Karpas-422 (cell line): ENCODE data around the gene TM4SF4. TPM values are rescaled to one million over a fixed set of nuclear protein-coding genes. Genes with fewer than 3 reads are reported as not detected.
A peak's percentile ranks its signal among the peaks of the same experiment; 100 is the strongest.

Experiments used
- DNase-seq: peaks from one replicate; pipeline ENCODE4 v3.0.0-alpha.2; 2015
- H2AFZ ChIP-seq: fragments of 200-600 bp; sonication (generic); 2 replicates; pipeline ENCODE4 v1.6.1; 2014; ENCODE audit warnings: antibody characterized with exemption, low read length, mixed read lengths
- H3K27ac ChIP-seq: fragments of 200-600 bp; sonication (generic); 2 replicates; pipeline ENCODE4 v1.5.1; 2014; ENCODE audit warnings: mild to moderate bottlenecking, low read length, moderate library complexity
- H3K27me3 ChIP-seq: fragments of 200-600 bp; sonication (generic); 2 replicates; pipeline ENCODE4 v1.6.1; 2014; ENCODE audit warnings: low read length, mixed read lengths
- H3K36me3 ChIP-seq: fragments of 200-600 bp; sonication (generic); 2 replicates; pipeline ENCODE4 v1.6.1; 2014; ENCODE audit warnings: low read length, mixed read lengths; ENCODE audit not compliant: insufficient read depth
- H3K4me1 ChIP-seq: fragments of 200-600 bp; sonication (generic); 2 replicates; pipeline ENCODE4 v1.6.1; 2014; ENCODE audit warnings: mild to moderate bottlenecking, low read length, mixed read lengths
- H3K4me2 ChIP-seq: fragments of 200-600 bp; sonication (generic); 2 replicates; pipeline ENCODE4 v1.6.1; 2014; ENCODE audit warnings: low read length, low read depth, mild to moderate bottlenecking; ENCODE audit not compliant: poor library complexity, severe bottlenecking
- H3K4me3 ChIP-seq: fragments of 200-600 bp; sonication (generic); 2 replicates; pipeline ENCODE4 v1.5.1; 2014; ENCODE audit warnings: mild to moderate bottlenecking, antibody characterized with exemption, low read length, mixed read lengths
- H3K79me2 ChIP-seq: fragments of 200-600 bp; sonication (generic); 2 replicates; pipeline ENCODE4 v1.6.1; 2014; ENCODE audit warnings: mild to moderate bottlenecking, low read length, mixed read lengths
- H3K9ac ChIP-seq: fragments of 200-600 bp; sonication (generic); 2 replicates; pipeline ENCODE4 v1.6.0; 2014; ENCODE audit warnings: low read length
- H3K9me2 ChIP-seq: fragments of 200-600 bp; sonication (generic), shearing (Covaris generic); replicated peaks from 2 replicates; pipeline ENCODE4 v1.6.0; 2014; ENCODE audit warnings: mild to moderate bottlenecking, low read length, moderate library complexity; ENCODE audit not compliant: insufficient read depth
- H3K9me3 ChIP-seq: fragments of 300-700, 200-600 bp; sonication (generic); 2 replicates; pipeline ENCODE4 v1.6.1; 2014; ENCODE audit warnings: low read length, mixed read lengths
- H4K20me1 ChIP-seq: fragments of 200-600 bp; sonication (generic); 2 replicates; pipeline ENCODE4 v1.6.1; 2014; ENCODE audit warnings: mild to moderate bottlenecking, antibody characterized with exemption, low read length, low read depth; ENCODE audit not compliant: insufficient read depth
- total RNA-seq: library from RNA; depleted of rRNA; stranded (reverse); fragments of >200 nt; shearing (Covaris generic); gene quantifications from 2 replicates; pipeline ENCODE4 v1.2.3, GENCODE V29; 2014; ENCODE audit warnings: low replicate concordance

Gene TM4SF4
- total RNA-seq, 1 experiment from 2014 or later, result not detected

DNA sequence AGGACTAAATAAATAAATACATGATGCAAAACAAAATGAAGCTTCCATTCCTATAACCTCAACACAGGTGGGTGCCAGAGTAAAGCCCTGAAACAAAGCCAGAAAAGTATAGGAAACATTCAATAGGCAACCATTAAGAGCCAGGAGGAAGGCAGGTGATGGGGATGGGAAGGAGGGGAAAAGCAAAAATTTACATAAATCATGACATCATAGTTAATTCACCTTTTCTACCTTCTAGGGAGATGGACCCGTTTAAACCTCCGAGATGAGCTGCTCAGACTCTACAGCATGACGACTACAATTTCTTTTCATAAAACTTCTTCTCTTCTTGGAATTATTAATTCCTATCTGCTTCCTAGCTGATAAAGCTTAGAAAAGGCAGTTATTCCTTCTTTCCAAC lies 27.9 kb downstream of the TM4SF4 start:
- no peaks in the 10 kb centered on the region for H3K9me2 ChIP-seq
- H3K27ac ChIP-seq, result no peak overlapping the region
- DNase-seq, result no peak
- H3K9ac ChIP-seq, result no peak overlapping the region
- H3K4me3 ChIP-seq, result no peak overlapping the region
- no peaks in the 10 kb centered on the region for H3K36me3 ChIP-seq
- no peaks in the 10 kb centered on the region for H3K79me2 ChIP-seq
- H3K4me2 ChIP-seq, result no peak overlapping the region
- H3K9me3 ChIP-seq, result no peaks in the 10 kb centered on the region
- no peaks in the 10 kb centered on the region for H4K20me1 ChIP-seq
- no peaks in the 10 kb centered on the region for H3K27me3 ChIP-seq
- no peaks in the 10 kb centered on the region for H3K4me1 ChIP-seq
- no peak overlapping the region for H2AFZ ChIP-seq

DNA sequence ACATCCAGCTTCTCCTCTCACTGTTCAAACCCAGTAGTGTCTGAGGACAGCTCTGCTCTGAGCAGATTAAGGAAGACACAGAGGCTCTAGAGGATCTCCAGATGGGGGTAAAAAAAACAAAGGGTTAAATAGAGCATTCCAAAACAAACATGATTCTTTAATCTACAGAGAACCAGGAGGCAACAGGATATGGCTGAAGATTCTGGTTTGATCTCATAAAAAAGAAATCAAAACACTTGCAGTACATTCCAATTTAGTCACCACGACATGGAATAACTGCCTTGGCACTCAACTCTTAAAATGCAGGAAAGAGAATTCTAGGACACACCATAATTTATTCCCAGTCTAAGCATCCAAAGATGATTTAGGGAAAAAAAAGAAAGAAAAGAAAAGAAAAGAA lies 32.0 kb downstream of the TM4SF4 start:
- no peaks in the 10 kb centered on the region for H3K9me3 ChIP-seq
- no peaks in the 10 kb centered on the region for H4K20me1 ChIP-seq
- no peak overlapping the region for H2AFZ ChIP-seq
- H3K4me1 ChIP-seq, result no peaks in the 10 kb centered on the region
- no peaks in the 10 kb centered on the region for H3K79me2 ChIP-seq
- no peak overlapping the region for H3K4me3 ChIP-seq
- H3K4me2 ChIP-seq, result no peak overlapping the region
- H3K27ac ChIP-seq, result no peak overlapping the region
- H3K27me3 ChIP-seq, result no peaks in the 10 kb centered on the region
- no peaks in the 10 kb centered on the region for H3K36me3 ChIP-seq
- no peak for DNase-seq
- H3K9ac ChIP-seq, result no peak overlapping the region
- no peaks in the 10 kb centered on the region for H3K9me2 ChIP-seq

DNA sequence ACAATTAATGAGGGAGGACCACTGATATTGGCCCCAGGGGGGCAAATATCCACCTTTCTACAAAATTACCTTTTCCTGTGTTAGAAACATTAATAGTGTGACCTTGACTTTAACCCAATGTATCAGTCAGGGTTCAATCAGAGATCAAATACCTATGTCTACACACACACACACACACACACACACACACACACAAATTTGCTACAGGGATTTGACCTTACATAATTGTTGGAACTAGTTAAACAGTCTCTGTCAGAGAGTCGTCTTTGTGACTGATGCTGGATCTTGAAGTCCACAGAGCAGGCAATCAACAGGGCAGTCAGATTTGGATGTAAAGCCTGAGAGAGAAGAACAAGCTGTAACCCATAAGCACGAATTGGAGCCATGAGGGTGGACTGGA lies 32.5 kb downstream of the TM4SF4 start:
- Histone ChIP-seq H3K9me2 (no peaks in the 10 kb centered on the region), H3K4me3 (no peak overlapping the region), H4K20me1 (no peaks in the 10 kb centered on the region), H3K79me2 (no peaks in the 10 kb centered on the region), H3K27ac (no peak overlapping the region), H3K27me3 (no peaks in the 10 kb centered on the region), H3K36me3 (no peaks in the 10 kb centered on the region), H2AFZ (no peak overlapping the region), H3K4me1 (no peaks in the 10 kb centered on the region), H3K9ac (no peak overlapping the region), H3K4me2 (no peak overlapping the region), H3K9me3 (no peaks in the 10 kb centered on the region)
- no peak for DNase-seq

DNA sequence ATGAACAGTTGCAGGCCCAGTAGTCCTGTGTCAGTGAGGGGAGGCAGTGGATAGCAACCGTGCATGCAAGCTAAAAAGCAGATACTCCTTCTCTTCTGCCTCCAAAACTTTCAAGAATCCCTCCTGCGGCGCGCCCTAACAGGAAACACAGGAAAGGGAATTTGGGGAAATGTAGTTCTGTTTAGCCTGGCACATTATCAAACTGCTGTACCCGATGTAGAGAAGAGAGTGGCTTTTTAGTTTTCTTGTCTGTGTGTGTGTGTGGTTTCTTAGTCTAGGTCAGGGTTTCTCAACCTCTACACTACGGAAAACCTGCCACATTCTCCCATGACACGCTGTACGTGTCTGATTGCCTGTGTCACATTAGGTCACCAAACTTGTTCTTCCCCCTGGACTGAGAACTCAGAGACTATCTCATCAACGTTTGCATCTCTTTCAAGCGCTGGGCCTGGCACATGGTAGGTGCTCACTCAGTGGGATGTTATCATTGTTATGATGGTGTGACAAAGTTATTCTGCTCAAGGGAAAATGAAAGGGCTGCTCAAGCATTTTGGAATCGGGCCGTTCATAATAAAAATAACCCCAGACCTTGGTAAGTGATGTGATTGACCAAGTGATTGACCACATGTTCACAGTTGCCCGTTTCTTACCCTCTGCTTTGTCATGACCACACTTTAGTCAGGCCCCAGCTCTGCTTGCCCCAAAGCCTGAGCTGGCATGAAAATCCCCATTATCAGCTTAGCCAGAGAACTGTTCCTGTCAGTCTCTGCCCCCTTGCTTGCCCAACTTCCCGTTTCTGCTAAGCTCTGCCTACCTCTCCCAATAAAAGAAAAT lies 33.2 kb downstream of the TM4SF4 start:
- H3K9me2 ChIP-seq, result no peaks in the 10 kb centered on the region
- no peaks in the 10 kb centered on the region for H3K79me2 ChIP-seq
- H3K9ac ChIP-seq, result no peak overlapping the region
- no peaks in the 10 kb centered on the region for H3K27me3 ChIP-seq
- no peaks in the 10 kb centered on the region for H3K9me3 ChIP-seq
- no peaks in the 10 kb centered on the region for H4K20me1 ChIP-seq
- H3K4me2 ChIP-seq, result no peak overlapping the region
- H3K4me1 ChIP-seq, result no peaks in the 10 kb centered on the region
- no peak overlapping the region for H3K27ac ChIP-seq
- no peak for DNase-seq
- H3K4me3 ChIP-seq, result no peak overlapping the region
- no peaks in the 10 kb centered on the region for H3K36me3 ChIP-seq
- H2AFZ ChIP-seq, result no peak overlapping the region

DNA sequence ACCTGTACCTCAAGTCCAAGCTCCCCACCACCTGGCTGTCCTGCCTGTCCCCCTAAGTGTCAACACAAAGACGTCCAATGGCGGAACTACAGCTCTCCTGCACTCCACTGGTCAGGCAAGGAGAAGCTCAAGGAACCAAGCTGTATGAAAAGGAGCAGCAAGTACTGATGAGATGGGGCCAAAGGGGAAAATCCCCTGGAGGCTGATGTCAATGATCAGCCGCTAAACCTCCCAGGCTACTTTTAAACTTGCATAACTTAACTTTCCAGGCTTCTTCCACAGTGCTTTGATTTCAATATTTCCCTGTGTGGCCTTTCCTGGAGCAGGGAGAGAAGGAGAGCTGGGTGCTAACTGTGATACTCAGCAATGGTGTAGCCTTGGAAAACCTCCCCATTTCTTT lies 35.0 kb downstream of the TM4SF4 start:
- no peak overlapping the region for H3K27ac ChIP-seq
- H3K4me1 ChIP-seq, result no peaks in the 10 kb centered on the region
- no peak overlapping the region for H2AFZ ChIP-seq
- no peaks in the 10 kb centered on the region for H3K27me3 ChIP-seq
- no peaks in the 10 kb centered on the region for H4K20me1 ChIP-seq
- no peak overlapping the region for H3K4me2 ChIP-seq
- no peaks in the 10 kb centered on the region for H3K9me2 ChIP-seq
- H3K9me3 ChIP-seq, result no peaks in the 10 kb centered on the region
- H3K36me3 ChIP-seq, result no peaks in the 10 kb centered on the region
- H3K9ac ChIP-seq, result no peak overlapping the region
- no peak overlapping the region for H3K4me3 ChIP-seq
- H3K79me2 ChIP-seq, result no peaks in the 10 kb centered on the region
- DNase-seq, result no peak

DNA sequence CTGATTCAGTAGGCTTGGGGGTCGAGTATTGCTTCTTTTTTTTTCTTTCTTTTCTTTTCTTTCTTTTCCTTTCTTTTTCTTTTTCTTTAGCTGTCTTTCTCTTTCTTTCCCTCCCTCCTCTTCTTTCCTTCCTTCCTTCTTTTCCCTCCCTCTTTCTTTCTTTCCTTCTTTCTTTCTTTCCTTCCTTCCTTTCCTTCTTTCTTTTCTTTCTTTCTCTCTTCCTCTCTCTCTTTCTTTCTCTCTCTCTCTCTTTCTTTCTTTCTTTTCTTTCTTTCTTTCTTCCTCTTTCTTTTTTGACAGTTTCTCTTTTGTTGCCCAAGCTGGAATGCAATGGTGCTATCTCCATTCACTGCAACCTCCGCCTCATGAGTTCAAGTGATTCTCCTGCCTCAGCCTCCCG lies 36.0 kb downstream of the TM4SF4 start:
- no peaks in the 10 kb centered on the region for H3K79me2 ChIP-seq
- no peak for DNase-seq
- H3K4me1 ChIP-seq, result no peaks in the 10 kb centered on the region
- H3K9ac ChIP-seq, result no peak overlapping the region
- no peak overlapping the region for H2AFZ ChIP-seq
- H4K20me1 ChIP-seq, result no peaks in the 10 kb centered on the region
- no peaks in the 10 kb centered on the region for H3K9me3 ChIP-seq
- H3K4me2 ChIP-seq, result no peak overlapping the region
- no peak overlapping the region for H3K4me3 ChIP-seq
- no peaks in the 10 kb centered on the region for H3K36me3 ChIP-seq
- no peaks in the 10 kb centered on the region for H3K27me3 ChIP-seq
- no peak overlapping the region for H3K27ac ChIP-seq
- no peaks in the 10 kb centered on the region for H3K9me2 ChIP-seq

DNA sequence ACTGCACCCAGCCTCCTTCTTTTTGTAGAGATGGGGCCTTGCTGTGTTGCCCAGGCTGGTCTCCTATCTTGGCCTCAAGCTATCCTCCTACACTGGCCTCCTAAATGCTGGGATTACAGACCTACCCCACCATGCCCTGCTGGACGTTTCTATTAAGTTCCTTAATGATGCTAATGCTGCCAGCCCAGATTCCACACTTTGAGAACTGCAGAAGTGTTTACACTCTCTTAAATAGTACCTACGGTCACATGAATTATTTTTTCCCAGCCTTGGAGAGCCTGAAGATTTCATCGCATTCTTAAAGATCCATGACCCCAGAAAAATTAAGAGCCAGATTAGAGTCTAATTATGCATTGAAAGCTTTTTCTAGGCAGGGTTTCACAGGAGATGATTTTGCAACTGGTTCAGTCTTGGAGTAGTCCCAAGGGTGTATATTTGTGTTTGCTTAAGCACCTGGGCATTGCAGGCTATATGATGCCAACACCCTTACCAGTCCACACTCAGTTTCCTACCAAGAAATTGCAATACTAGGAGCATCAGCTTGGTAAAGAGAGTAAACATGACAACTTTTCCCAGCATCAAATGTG lies 36.6 kb downstream of the TM4SF4 start:
- no peaks in the 10 kb centered on the region for H3K36me3 ChIP-seq
- H2AFZ ChIP-seq, result no peak overlapping the region
- H3K9ac ChIP-seq, result no peak overlapping the region
- H3K79me2 ChIP-seq, result no peaks in the 10 kb centered on the region
- H3K4me1 ChIP-seq, result no peaks in the 10 kb centered on the region
- H3K4me3 ChIP-seq, result no peak overlapping the region
- no peak for DNase-seq
- H3K27me3 ChIP-seq, result no peaks in the 10 kb centered on the region
- H3K4me2 ChIP-seq, result no peak overlapping the region
- H4K20me1 ChIP-seq, result no peaks in the 10 kb centered on the region
- H3K9me3 ChIP-seq, result no peaks in the 10 kb centered on the region
- H3K27ac ChIP-seq, result no peak overlapping the region
- H3K9me2 ChIP-seq, result no peaks in the 10 kb centered on the region

DNA sequence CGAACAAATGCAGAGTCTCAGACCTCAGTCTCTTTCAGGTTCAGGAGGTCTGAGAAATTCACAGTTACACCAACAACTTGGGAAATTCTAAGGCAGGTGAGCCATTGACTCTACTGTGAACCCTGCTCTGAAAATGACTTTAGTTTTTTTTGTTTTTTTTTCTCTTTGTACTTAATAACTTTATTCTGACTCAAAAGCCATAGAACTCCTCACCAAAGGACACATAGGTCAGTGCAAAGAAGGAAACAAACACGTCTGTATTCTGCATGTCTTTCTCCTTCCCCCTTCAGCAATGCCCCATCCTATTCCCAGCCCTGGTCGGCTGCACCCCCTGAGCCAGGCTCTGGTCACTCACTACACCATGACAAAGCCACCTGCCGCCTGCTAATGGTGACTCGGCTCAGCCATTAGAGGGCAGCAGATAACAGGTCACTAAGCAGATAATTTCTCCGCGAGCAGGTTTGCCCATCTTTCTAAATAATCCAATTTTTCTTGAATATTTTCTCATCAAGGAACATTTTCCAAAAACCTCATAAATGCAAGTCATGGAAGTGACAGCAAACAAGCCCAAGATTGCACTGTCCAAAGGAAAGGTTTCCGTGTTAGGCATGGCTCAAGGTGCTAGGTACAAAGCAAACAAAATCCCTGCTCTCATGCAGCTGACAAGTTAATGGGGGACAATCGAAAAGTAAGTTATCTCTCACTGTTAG lies 37.7 kb downstream of the TM4SF4 start:
- H3K9me3 ChIP-seq, result no peaks in the 10 kb centered on the region
- H3K36me3 ChIP-seq, result no peaks in the 10 kb centered on the region
- no peaks in the 10 kb centered on the region for H3K27me3 ChIP-seq
- no peak overlapping the region for H3K4me2 ChIP-seq
- no peaks in the 10 kb centered on the region for H3K4me1 ChIP-seq
- H3K27ac ChIP-seq, result no peak overlapping the region
- no peak overlapping the region for H3K9ac ChIP-seq
- H3K9me2 ChIP-seq, result no peaks in the 10 kb centered on the region
- H4K20me1 ChIP-seq, result no peaks in the 10 kb centered on the region
- H3K4me3 ChIP-seq, result no peak overlapping the region
- no peaks in the 10 kb centered on the region for H3K79me2 ChIP-seq
- H2AFZ ChIP-seq, result no peak overlapping the region
- DNase-seq, result peak; percentile 54
